Measurements from ENCODE around the gene SUCNR1. TPM values are rescaled to one million over a fixed set of nuclear protein-coding genes. Genes with fewer than 3 reads are reported as not detected.

The SUCNR1 gene
- polyA plus RNA-seq, 1 donor from 2014 or later = not detected

DNA sequence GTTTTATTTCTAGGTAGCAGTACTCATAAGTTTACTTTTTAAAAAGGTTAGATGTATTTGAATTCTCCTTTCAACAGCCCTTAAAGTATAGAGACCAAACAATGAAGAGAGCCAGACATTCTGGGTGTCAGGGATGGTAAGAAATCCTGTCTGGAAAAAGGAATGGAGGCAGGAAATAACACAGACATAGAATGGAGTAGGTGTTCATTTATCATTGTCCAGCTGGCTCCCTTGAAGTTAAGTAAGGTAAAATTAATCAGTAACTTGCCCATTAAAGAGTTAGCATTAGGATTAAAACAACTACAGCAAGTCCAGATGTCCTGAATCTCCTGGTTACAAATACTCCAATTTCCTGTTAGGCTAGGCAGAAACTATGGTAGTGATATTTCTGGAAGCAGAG lies 13.5 kb upstream of the SUCNR1 start:
- Histone ChIP-seq H3K9me3 (ENCODE audit: low read length) (no peaks in the 10 kb centered on the region), H3K4me3 (ENCODE audit: low read length) (no peak overlapping the region), H3K27ac (ENCODE audit: low read length) (no peak overlapping the region), H3F3A (ENCODE audit: insufficient read depth, low read length, poor library complexity, severe bottlenecking) (no peaks in the 10 kb centered on the region), H3K27me3 (ENCODE audit: insufficient read depth, low read depth, low read length) (no peaks in the 10 kb centered on the region), H2AFZ (ENCODE audit: low read depth, low read length) (no peak overlapping the region), H3K9ac (ENCODE audit: low read length) (no peak overlapping the region), H3K36me3 (ENCODE audit: insufficient read depth, low read length) (no peaks in the 10 kb centered on the region), H3K9me2 (ENCODE audit: insufficient read depth, low read length) (no peaks in the 10 kb centered on the region), H3K79me2 (replicated peaks; ENCODE audit: insufficient read depth, low read length) (no peaks in the 10 kb centered on the region), H3K4me2 (ENCODE audit: low read length) (no peak overlapping the region), H4K20me1 (ENCODE audit: insufficient read depth) (no peaks in the 10 kb centered on the region)
- TF ChIP-seq TAF1 (IDR thresholded peaks at IDR 0.05; ENCODE audit: low read depth) = no peak
- TF ChIP-seq EP300 (conservative IDR thresholded peaks at IDR 0.05; ENCODE audit: poor library complexity, severe bottlenecking) = no peak
- no peak for TF ChIP-seq EZH2 (IDR thresholded peaks at IDR 0.05; ENCODE audit: borderline replicate concordance, insufficient read depth, low read length, poor library complexity, severe bottlenecking)
- no peak for TF ChIP-seq POLR2AphosphoS5 (IDR thresholded peaks at IDR 0.05)

- Histone ChIP-seq H2AFZ (ENCODE audit: low read depth, low read length) (no peak overlapping the region), H3K4me2 (ENCODE audit: low read length) (no peak overlapping the region)
- no peak for TF ChIP-seq EP300 (conservative IDR thresholded peaks at IDR 0.05; ENCODE audit: poor library complexity, severe bottlenecking)
- TF ChIP-seq EZH2 (IDR thresholded peaks at IDR 0.05; ENCODE audit: borderline replicate concordance, insufficient read depth, low read length, poor library complexity, severe bottlenecking) = no peak
- TF ChIP-seq MXI1 (conservative IDR thresholded peaks at IDR 0.05; ENCODE audit: poor library complexity, severe bottlenecking) = no peak
- TF ChIP-seq RAD21 (conservative IDR thresholded peaks at IDR 0.05) = no peak
- no peak for TF ChIP-seq REST (IDR thresholded peaks at IDR 0.05; ENCODE audit: borderline replicate concordance)
- no peak for TF ChIP-seq TAF1 (IDR thresholded peaks at IDR 0.05; ENCODE audit: low read depth)
- TF ChIP-seq, protein P1, sequence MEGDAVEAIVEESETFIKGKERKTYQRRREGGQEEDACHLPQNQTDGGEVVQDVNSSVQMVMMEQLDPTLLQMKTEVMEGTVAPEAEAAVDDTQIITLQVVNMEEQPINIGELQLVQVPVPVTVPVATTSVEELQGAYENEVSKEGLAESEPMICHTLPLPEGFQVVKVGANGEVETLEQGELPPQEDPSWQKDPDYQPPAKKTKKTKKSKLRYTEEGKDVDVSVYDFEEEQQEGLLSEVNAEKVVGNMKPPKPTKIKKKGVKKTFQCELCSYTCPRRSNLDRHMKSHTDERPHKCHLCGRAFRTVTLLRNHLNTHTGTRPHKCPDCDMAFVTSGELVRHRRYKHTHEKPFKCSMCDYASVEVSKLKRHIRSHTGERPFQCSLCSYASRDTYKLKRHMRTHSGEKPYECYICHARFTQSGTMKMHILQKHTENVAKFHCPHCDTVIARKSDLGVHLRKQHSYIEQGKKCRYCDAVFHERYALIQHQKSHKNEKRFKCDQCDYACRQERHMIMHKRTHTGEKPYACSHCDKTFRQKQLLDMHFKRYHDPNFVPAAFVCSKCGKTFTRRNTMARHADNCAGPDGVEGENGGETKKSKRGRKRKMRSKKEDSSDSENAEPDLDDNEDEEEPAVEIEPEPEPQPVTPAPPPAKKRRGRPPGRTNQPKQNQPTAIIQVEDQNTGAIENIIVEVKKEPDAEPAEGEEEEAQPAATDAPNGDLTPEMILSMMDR (IDR thresholded peaks at IDR 0.05; ENCODE audit: poor library complexity, severe bottlenecking) = no peak
Observed at GRCh38 chr3:151863611-151864010, 9.8 kb upstream of the SUCNR1 start.

More at GRCh38 chr3:151863611-151864010, 9.8 kb upstream of the SUCNR1 start:
- Histone ChIP-seq H3K9ac (ENCODE audit: low read length) (no peak overlapping the region), H3F3A (ENCODE audit: insufficient read depth, low read length, poor library complexity, severe bottlenecking) (no peaks in the 10 kb centered on the region), H3K4me3 (ENCODE audit: low read length) (no peak overlapping the region), H3K79me2 (replicated peaks; ENCODE audit: insufficient read depth, low read length) (no peaks in the 10 kb centered on the region), H3K9me2 (ENCODE audit: insufficient read depth, low read length) (no peaks in the 10 kb centered on the region), H4K20me1 (ENCODE audit: insufficient read depth) (no peaks in the 10 kb centered on the region), H3K9me3 (ENCODE audit: low read length) (no peaks in the 10 kb centered on the region), H3K27ac (ENCODE audit: low read length) (no peak overlapping the region), H3K27me3 (ENCODE audit: insufficient read depth, low read depth, low read length) (no peaks in the 10 kb centered on the region), H3K36me3 (ENCODE audit: insufficient read depth, low read length) (no peaks in the 10 kb centered on the region)
